Fibroblast of skin of scalp (primary cell): ENCODE results near the gene HAUS2.
"Not testable (repeated sequence)": the region's sequence is repeated elsewhere in the genome, so short reads cannot be mapped to it uniquely, and the experiment has no call there.

Experiments used
- DNase-seq: peaks from one replicate; pipeline ENCODE4 v3.0.0-alpha.2; 2013

HAUS2 gene

GRCh38 chr15:42576040-42576594 lies 27.5 kb downstream of the HAUS2 start:
- no peak for DNase-seq

- no peak for DNase-seq
These were observed 28.1 kb downstream of the HAUS2 start for GRCh38 chr15:42576776-42577175.

- peak; percentile 72 for DNase-seq
These were observed 28.9 kb downstream of the HAUS2 start for GRCh38 chr15:42577514-42578031.

- DNase-seq = no peak
These were observed 30.4 kb downstream of the HAUS2 start for GRCh38 chr15:42578984-42579537.

- peak; percentile 80 for DNase-seq
These were observed 32.7 kb downstream of the HAUS2 start for GRCh38 chr15:42581272-42581730.

- no peak for DNase-seq
These were observed 34.1 kb downstream of the HAUS2 start for GRCh38 chr15:42582569-42583375.

- DNase-seq = no peak
These were observed 35.6 kb downstream of the HAUS2 start for GRCh38 chr15:42584031-42584765.

- no peak for DNase-seq
These were observed 42.1 kb downstream of the HAUS2 start for GRCh38 chr15:42590619-42591237.

- DNase-seq = peak; percentile 78
These were observed 42.7 kb downstream of the HAUS2 start for GRCh38 chr15:42591238-42591934.

- no peak for DNase-seq
These were observed 44.1 kb downstream of the HAUS2 start for GRCh38 chr15:42592716-42593115.

GRCh38 chr15:42593143-42593542 lies 44.5 kb downstream of the HAUS2 start:
- peak; percentile 42 for DNase-seq

GRCh38 chr15:42594095-42594494 lies 45.5 kb downstream of the HAUS2 start:
- DNase-seq = no peak

GRCh38 chr15:42595626-42596240 lies 47.1 kb downstream of the HAUS2 start:
- no peak for DNase-seq

- DNase-seq = not testable (repeated sequence)
These were observed 52.7 kb downstream of the HAUS2 start for GRCh38 chr15:42601316-42601715.

- DNase-seq = no peak
These were observed 53.9 kb downstream of the HAUS2 start for GRCh38 chr15:42602501-42602900.

GRCh38 chr15:42603978-42604377 lies 55.3 kb downstream of the HAUS2 start:
- DNase-seq = no peak

- peak; percentile 36 for DNase-seq
These were observed 56.5 kb downstream of the HAUS2 start for GRCh38 chr15:42604894-42605744.

- DNase-seq = no peak
These were observed 57.2 kb downstream of the HAUS2 start for GRCh38 chr15:42605796-42606195.

- peak; percentile 23 for DNase-seq
These were observed 59.5 kb downstream of the HAUS2 start for GRCh38 chr15:42608110-42608531.
